PC-3 (cell line): Measurements from ENCODE around the gene TAGAP. TPM values are rescaled to one million over a fixed set of nuclear protein-coding genes. Genes with fewer than 3 reads are reported as not detected.
A peak's percentile ranks its signal among the peaks of the same experiment; 100 is the strongest.

Experiments used
- ATAC-seq: fragments of 200-7000 bp; cut with Tn5 transposase; 2 replicates; pipeline ENCODE4 v1.9.1; 2020; ENCODE audit warnings: mild to moderate bottlenecking, moderate library complexity
- BruUV-seq: library from RNA; stranded (reverse); fragments of 400-500 nt; replicated peaks from 2 replicates; lab custom pipeline; 2021; lab: Mats Ljungman, UMichigan
- CTCF ChIA-PET: fragments of 300-600 bp; sonication (Branson Sonifier 250); formaldehyde crosslinking; loops from one replicate; lab custom pipeline; 2022; ENCODE audit warnings: antibody characterized with exemption; lab: Charles Lee
- POLR2A ChIA-PET: fragments of 300-600 bp; sonication (Branson Sonifier 250); formaldehyde crosslinking; loops from one replicate; lab custom pipeline; 2022; ENCODE audit warnings: antibody characterized with exemption; ENCODE audit not compliant: unreplicated experiment; lab: Charles Lee
- DNase-seq: peaks from one replicate; pipeline ENCODE4 v3.0.0-alpha.2; 2015
- H2AFZ ChIP-seq: fragments of 300-600 bp; sonication (generic); 2 replicates; pipeline ENCODE4 v1.6.0; 2016; ENCODE audit warnings: antibody characterized with exemption, low read length
- H3F3A ChIP-seq: fragments of 300-600 bp; sonication (generic); one replicate; pipeline ENCODE4 v1.6.0; 2017; ENCODE audit warnings: antibody characterized with exemption, low read length, control low read depth, mild to moderate bottlenecking; ENCODE audit not compliant: unreplicated experiment
- H3K27ac ChIP-seq: fragments of 300-600 bp; sonication (generic); 2 replicates; pipeline ENCODE4 v1.5.1; 2016; ENCODE audit warnings: mild to moderate bottlenecking, low read length
- H3K27me3 ChIP-seq: fragments of 300-600 bp; sonication (generic); 2 replicates; pipeline ENCODE4 v1.6.1; 2016; ENCODE audit warnings: low read length, mixed read lengths
- H3K36me3 ChIP-seq: fragments of 300-600 bp; sonication (generic); 2 replicates; pipeline ENCODE4 v1.6.1; 2016; ENCODE audit warnings: low read depth, mixed run types, low read length, mixed read lengths
- H3K4me1 ChIP-seq: fragments of 300-600 bp; sonication (generic); 2 replicates; pipeline ENCODE4 v1.5.1; 2016; ENCODE audit warnings: low read length; ENCODE audit not compliant: insufficient read depth
- H3K4me2 ChIP-seq: fragments of 300-600 bp; sonication (generic); 2 replicates; pipeline ENCODE4 v1.6.0; 2016; ENCODE audit warnings: low read length
- H3K4me3 ChIP-seq: fragments of 300-600 bp; sonication (generic); 2 replicates; pipeline ENCODE4 v1.5.1; 2016; ENCODE audit warnings: mild to moderate bottlenecking, low read length, mixed read lengths
- H3K79me2 ChIP-seq: fragments of 300-600 bp; sonication (generic); 2 replicates; pipeline ENCODE4 v1.6.1; 2017; ENCODE audit warnings: low read length, mixed read lengths
- H3K9ac ChIP-seq: fragments of 300-600 bp; sonication (generic); 2 replicates; pipeline ENCODE4 v1.6.0; 2016; ENCODE audit warnings: mild to moderate bottlenecking, low read length
- H3K9me2 ChIP-seq: fragments of 300-600 bp; sonication (generic); replicated peaks from 2 replicates; pipeline ENCODE4 v1.6.1; 2016; ENCODE audit warnings: mixed run types, low read length, mixed read lengths
- H3K9me3 ChIP-seq: fragments of 300-600 bp; sonication (generic); 2 replicates; pipeline ENCODE4 v1.6.1; 2016; ENCODE audit warnings: low read length, mixed read lengths
- H4K20me1 ChIP-seq: fragments of 300-600 bp; sonication (generic); 2 replicates; pipeline ENCODE4 v1.6.1; 2016; ENCODE audit warnings: low read length, mixed read lengths
- EZH2 ChIP-seq: fragments of 300-600 bp; sonication (generic); IDR thresholded peaks from one replicate; pipeline ENCODE4 v1.6.1; 2017; ENCODE audit warnings: antibody characterized with exemption, mild to moderate bottlenecking, low read length; ENCODE audit not compliant: unreplicated experiment
- EZH2phosphoT487 ChIP-seq: fragments of 300-600 bp; sonication (generic); IDR thresholded peaks from 2 replicates; pipeline ENCODE4 v1.6.1; 2018; ENCODE audit warnings: mild to moderate bottlenecking, antibody characterized with exemption, low read length, borderline replicate concordance
- intact Hi-C: fragments of 100-400 bp; cut with micrococcal nuclease; formaldehyde crosslinking; loops from 2 replicates; pipeline ENCODE4 v1.9.0; 2023
- total RNA-seq: library from RNA; depleted of rRNA; stranded (reverse); fragments of >200 nt; gene quantifications from 2 replicates; pipeline ENCODE4 v1.2.3, GENCODE V29; 2014
- TF ChIP-seq, protein P1 (sequence below): fragments of 300-600 bp; sonication (generic); conservative IDR thresholded peaks from 2 replicates; pipeline ENCODE4 v1.5.1; 2017; ENCODE audit warnings: antibody characterized with exemption, low read depth, mild to moderate bottlenecking, low read length

Gene TAGAP
- total RNA-seq, 1 experiment from 2014 or later = not detected

DNA sequence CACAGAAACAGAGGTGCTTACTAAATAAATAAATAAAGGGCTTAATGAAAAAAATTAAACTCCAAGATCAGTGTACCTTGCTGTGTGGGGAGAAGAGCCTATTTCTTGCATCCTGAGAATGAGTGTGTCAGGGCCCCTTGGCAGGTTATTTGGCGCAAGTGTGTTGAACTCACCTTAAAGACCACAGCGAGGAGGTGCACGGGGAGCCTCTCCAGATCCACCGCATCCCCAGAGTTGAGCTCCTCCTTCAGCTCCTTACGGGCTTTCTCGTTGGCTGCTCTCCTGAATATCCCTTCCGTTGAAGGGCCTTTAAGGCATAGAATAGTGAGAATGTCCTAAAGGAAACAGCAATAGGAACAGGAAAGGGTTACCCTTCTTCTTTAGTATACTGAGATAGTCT, 3.6 kb downstream of the TAGAP start:
- CTCF ChIA-PET = no interaction called here

DNA sequence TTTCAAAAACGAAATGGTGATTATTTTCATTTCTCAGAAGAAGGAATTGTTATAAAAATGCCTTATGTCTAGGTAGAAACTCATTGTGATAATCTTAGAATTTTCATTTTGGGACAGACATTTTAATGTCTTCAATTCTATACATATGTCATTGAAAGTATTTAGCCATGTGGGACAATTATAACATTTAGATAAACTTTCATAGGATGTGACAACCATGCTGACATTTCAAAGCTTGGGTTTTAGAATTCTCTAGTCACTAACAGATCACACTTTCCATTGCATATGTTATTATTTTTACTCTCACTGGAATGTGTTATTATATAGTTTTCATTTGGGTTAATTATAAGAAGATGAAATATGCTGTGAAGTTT, 4.9 kb downstream of the TAGAP start:
- Histone ChIP-seq H3K27ac (no peak overlapping the region), H3K4me1 (peaks cover 25% of the 10 kb centered on the region), H3K9me2 (no peaks in the 10 kb centered on the region), H3K79me2 (no peaks in the 10 kb centered on the region), H3K27me3 (peaks cover 12% of the 10 kb centered on the region; the same call in 1 of the 2 replicates), H3K9ac (no peak overlapping the region), H3F3A (no peaks in the 10 kb centered on the region), H4K20me1 (no peaks in the 10 kb centered on the region), H3K4me2 (0 out of 2 replicates have a peak overlapping the region, but pooled peaks have one; percentile 22), H2AFZ (no peak overlapping the region), H3K4me3 (no peak overlapping the region), H3K9me3 (no peaks in the 10 kb centered on the region), H3K36me3 (no peaks in the 10 kb centered on the region)
- TF ChIP-seq EZH2phosphoT487 (no peak), EZH2 (no peak)
- TF ChIP-seq, protein P1, sequence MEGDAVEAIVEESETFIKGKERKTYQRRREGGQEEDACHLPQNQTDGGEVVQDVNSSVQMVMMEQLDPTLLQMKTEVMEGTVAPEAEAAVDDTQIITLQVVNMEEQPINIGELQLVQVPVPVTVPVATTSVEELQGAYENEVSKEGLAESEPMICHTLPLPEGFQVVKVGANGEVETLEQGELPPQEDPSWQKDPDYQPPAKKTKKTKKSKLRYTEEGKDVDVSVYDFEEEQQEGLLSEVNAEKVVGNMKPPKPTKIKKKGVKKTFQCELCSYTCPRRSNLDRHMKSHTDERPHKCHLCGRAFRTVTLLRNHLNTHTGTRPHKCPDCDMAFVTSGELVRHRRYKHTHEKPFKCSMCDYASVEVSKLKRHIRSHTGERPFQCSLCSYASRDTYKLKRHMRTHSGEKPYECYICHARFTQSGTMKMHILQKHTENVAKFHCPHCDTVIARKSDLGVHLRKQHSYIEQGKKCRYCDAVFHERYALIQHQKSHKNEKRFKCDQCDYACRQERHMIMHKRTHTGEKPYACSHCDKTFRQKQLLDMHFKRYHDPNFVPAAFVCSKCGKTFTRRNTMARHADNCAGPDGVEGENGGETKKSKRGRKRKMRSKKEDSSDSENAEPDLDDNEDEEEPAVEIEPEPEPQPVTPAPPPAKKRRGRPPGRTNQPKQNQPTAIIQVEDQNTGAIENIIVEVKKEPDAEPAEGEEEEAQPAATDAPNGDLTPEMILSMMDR = no peak
- CTCF ChIA-PET = no interaction called here
- no TSS peak for BruUV-seq
- ATAC-seq (no peak), DNase-seq (no peak)
- POLR2A ChIA-PET = no interaction called here
- intact Hi-C loops = no loop called here

More for the DNA sequence above, 3.6 kb downstream of the TAGAP start:
- no peak overlapping the region for H3K4me2 ChIP-seq
- ATAC-seq (no peak), DNase-seq (no peak)
- no peaks in the 10 kb centered on the region for H3K9me3 ChIP-seq
- peaks cover 21% of the 10 kb centered on the region; the same call in 1 of the 2 replicates for H3K27me3 ChIP-seq
- peaks cover 25% of the 10 kb centered on the region for H3K4me1 ChIP-seq
- no peak overlapping the region for H2AFZ ChIP-seq
- no peaks in the 10 kb centered on the region for H3K9me2 ChIP-seq
- intact Hi-C loops = no loop called here
- POLR2A ChIA-PET = no interaction called here
- no peak overlapping the region for H3K27ac ChIP-seq
- TF ChIP-seq, protein P1 = no peak
- TF ChIP-seq EZH2 (no peak), EZH2phosphoT487 (no peak)
- H4K20me1 ChIP-seq = no peaks in the 10 kb centered on the region
- no peaks in the 10 kb centered on the region for H3F3A ChIP-seq
- no peak overlapping the region for H3K9ac ChIP-seq
- BruUV-seq = no TSS peak
- H3K36me3 ChIP-seq = no peaks in the 10 kb centered on the region
- no peaks in the 10 kb centered on the region for H3K79me2 ChIP-seq
- H3K4me3 ChIP-seq = no peak overlapping the region
